ENCODE data around the gene HTD2.

HTD2 gene

GRCh38 chr3:58350627-58351013 lies 44.3 kb downstream of the HTD2 start:
- Histone ChIP-seq H3K9me3 (replicated peaks; ENCODE audit: insufficient read depth, low read length) (no peaks in the 10 kb centered on the region), H3K79me2 (ENCODE audit: low read length) (peaks cover 8% of the 10 kb centered on the region; the same call in 1 of the 2 replicates), H4K20me1 (ENCODE audit: insufficient read depth, low read length) (no peaks in the 10 kb centered on the region; the same call in 1 of the 2 replicates), H2AFZ (ENCODE audit: low read length) (no peak overlapping the region), H3K27me3 (replicated peaks; ENCODE audit: insufficient read depth, low read length) (no peaks in the 10 kb centered on the region), H3F3A (ENCODE audit: insufficient read depth, low read length) (no peaks in the 10 kb centered on the region), H3K4me2 (ENCODE audit: low read depth, low read length) (no peak overlapping the region), H3K4me3 (ENCODE audit: low read length) (no peak overlapping the region), H3K4me1 (ENCODE audit: low read length) (no peaks in the 10 kb centered on the region), H3K9ac (ENCODE audit: low read length) (no peak overlapping the region), H3K36me3 (replicated peaks; ENCODE audit: insufficient read depth, low read length) (no peaks in the 10 kb centered on the region), H3K9me2 (replicated peaks; ENCODE audit: insufficient read depth, low read length) (no peaks in the 10 kb centered on the region), H3K27ac (ENCODE audit: low read length) (no peak overlapping the region)
- no peak for DNase-seq
- TF ChIP-seq, protein P1, sequence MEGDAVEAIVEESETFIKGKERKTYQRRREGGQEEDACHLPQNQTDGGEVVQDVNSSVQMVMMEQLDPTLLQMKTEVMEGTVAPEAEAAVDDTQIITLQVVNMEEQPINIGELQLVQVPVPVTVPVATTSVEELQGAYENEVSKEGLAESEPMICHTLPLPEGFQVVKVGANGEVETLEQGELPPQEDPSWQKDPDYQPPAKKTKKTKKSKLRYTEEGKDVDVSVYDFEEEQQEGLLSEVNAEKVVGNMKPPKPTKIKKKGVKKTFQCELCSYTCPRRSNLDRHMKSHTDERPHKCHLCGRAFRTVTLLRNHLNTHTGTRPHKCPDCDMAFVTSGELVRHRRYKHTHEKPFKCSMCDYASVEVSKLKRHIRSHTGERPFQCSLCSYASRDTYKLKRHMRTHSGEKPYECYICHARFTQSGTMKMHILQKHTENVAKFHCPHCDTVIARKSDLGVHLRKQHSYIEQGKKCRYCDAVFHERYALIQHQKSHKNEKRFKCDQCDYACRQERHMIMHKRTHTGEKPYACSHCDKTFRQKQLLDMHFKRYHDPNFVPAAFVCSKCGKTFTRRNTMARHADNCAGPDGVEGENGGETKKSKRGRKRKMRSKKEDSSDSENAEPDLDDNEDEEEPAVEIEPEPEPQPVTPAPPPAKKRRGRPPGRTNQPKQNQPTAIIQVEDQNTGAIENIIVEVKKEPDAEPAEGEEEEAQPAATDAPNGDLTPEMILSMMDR (IDR thresholded peaks at IDR 0.05; ENCODE audit: low read length) = no peak
- TF ChIP-seq EZH2phosphoT487 (IDR thresholded peaks at IDR 0.05; ENCODE audit: low read length) (no peak), EZH2 (optimal IDR thresholded peaks at IDR 0.05; ENCODE audit: low read depth, low read length) (no peak)

DNA sequence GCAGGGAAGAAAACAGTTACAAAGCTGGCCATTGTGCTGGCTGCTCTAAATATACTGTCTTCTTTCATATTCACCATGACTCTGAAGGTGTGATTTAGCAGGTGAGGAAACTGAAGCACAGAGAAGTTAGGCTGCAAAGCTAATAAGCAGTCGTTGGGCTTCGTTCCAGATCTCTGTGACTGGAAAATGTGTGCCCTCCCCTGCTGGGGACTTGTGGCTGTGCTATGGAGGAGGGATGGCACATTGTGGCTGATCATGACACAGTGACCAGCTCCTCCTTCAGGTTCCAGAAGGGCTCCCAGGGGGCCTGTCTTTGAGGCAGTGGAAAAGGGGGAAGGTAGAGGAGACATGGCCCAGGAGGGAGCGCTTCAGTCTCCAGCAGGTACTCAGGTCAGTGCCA lies 45.6 kb downstream of the HTD2 start:
- no peak overlapping the region for H3K9ac ChIP-seq (ENCODE audit: low read length)
- H2AFZ ChIP-seq (ENCODE audit: low read length) = no peak overlapping the region
- no peaks in the 10 kb centered on the region for H3K36me3 ChIP-seq (replicated peaks; ENCODE audit: insufficient read depth, low read length)
- no peaks in the 10 kb centered on the region for H3F3A ChIP-seq (ENCODE audit: insufficient read depth, low read length)
- H3K27me3 ChIP-seq (replicated peaks; ENCODE audit: insufficient read depth, low read length) = no peaks in the 10 kb centered on the region
- H3K4me1 ChIP-seq (ENCODE audit: low read length) = no peaks in the 10 kb centered on the region
- H3K9me2 ChIP-seq (replicated peaks; ENCODE audit: insufficient read depth, low read length) = no peaks in the 10 kb centered on the region
- peaks cover 8% of the 10 kb centered on the region; the same call in 1 of the 2 replicates for H3K79me2 ChIP-seq (ENCODE audit: low read length)
- TF ChIP-seq, protein P1 (IDR thresholded peaks at IDR 0.05; ENCODE audit: low read length) = no peak
- no peak for TF ChIP-seq EZH2 (optimal IDR thresholded peaks at IDR 0.05; ENCODE audit: low read depth, low read length)
- no peak for TF ChIP-seq EZH2phosphoT487 (IDR thresholded peaks at IDR 0.05; ENCODE audit: low read length)
- H3K27ac ChIP-seq (ENCODE audit: low read length) = no peak overlapping the region
- H3K9me3 ChIP-seq (replicated peaks; ENCODE audit: insufficient read depth, low read length) = no peaks in the 10 kb centered on the region
- H3K4me3 ChIP-seq (ENCODE audit: low read length) = no peak overlapping the region
- no peak overlapping the region for H3K4me2 ChIP-seq (ENCODE audit: low read depth, low read length)
- H4K20me1 ChIP-seq (ENCODE audit: insufficient read depth, low read length) = no peaks in the 10 kb centered on the region; the same call in 1 of the 2 replicates
- DNase-seq = no peak

DNA sequence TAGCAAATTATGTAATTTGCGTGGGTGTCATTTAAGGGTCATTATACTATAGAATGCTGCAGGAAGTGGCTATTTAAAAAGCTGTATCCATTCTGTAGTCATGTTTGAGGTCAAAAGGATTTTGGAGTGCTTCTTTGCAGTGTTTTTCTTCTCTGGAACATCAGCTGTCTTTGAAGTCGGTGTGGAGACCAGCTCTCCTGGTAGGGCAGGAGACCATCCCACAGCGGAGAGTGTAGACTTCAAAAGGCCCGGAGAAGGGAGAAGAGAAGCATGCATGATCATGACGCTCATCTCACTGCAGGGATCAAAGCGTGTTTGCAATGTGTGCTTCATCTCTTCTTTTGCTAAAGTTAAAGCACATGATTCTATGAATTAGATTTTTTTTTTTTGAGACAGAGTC lies 46.3 kb downstream of the HTD2 start:
- no peaks in the 10 kb centered on the region for H3K9me2 ChIP-seq (replicated peaks; ENCODE audit: insufficient read depth, low read length)
- no peak overlapping the region for H3K4me3 ChIP-seq (ENCODE audit: low read length)
- no peak overlapping the region for H3K9ac ChIP-seq (ENCODE audit: low read length)
- no peaks in the 10 kb centered on the region for H3K4me1 ChIP-seq (ENCODE audit: low read length)
- H3F3A ChIP-seq (ENCODE audit: insufficient read depth, low read length) = no peaks in the 10 kb centered on the region
- no peak for DNase-seq
- no peak overlapping the region for H2AFZ ChIP-seq (ENCODE audit: low read length)
- H3K79me2 ChIP-seq (ENCODE audit: low read length) = peaks cover 8% of the 10 kb centered on the region; the same call in 1 of the 2 replicates
- no peak overlapping the region for H3K27ac ChIP-seq (ENCODE audit: low read length)
- no peaks in the 10 kb centered on the region for H3K36me3 ChIP-seq (replicated peaks; ENCODE audit: insufficient read depth, low read length)
- no peak overlapping the region for H3K4me2 ChIP-seq (ENCODE audit: low read depth, low read length)
- H3K9me3 ChIP-seq (replicated peaks; ENCODE audit: insufficient read depth, low read length) = no peaks in the 10 kb centered on the region
- TF ChIP-seq EZH2 (optimal IDR thresholded peaks at IDR 0.05; ENCODE audit: low read depth, low read length) = no peak
- TF ChIP-seq, protein P1 (IDR thresholded peaks at IDR 0.05; ENCODE audit: low read length) = no peak
- no peak for TF ChIP-seq EZH2phosphoT487 (IDR thresholded peaks at IDR 0.05; ENCODE audit: low read length)
- no peaks in the 10 kb centered on the region; the same call in 1 of the 2 replicates for H4K20me1 ChIP-seq (ENCODE audit: insufficient read depth, low read length)
- H3K27me3 ChIP-seq (replicated peaks; ENCODE audit: insufficient read depth, low read length) = no peaks in the 10 kb centered on the region
